ENCODE measurements around the gene VPS37B. TPM values are rescaled to one million over a fixed set of nuclear protein-coding genes. Genes with fewer than 3 reads are reported as not detected.

VPS37B gene
- total RNA-seq, 3 donors from 2014 or later: 15.4 to 37.8 (median 34.4) TPM

- H3K27ac ChIP-seq: no peak overlapping the region
- DNase-seq (ENCODE audit: low spot score in 2 of 2): no peak
- TF ChIP-seq CTCF (IDR thresholded peaks at IDR 0.05) (no peak), POLR2AphosphoS5 (IDR thresholded peaks at IDR 0.05) (no peak), POLR2A (IDR thresholded peaks at IDR 0.05) (no peak)
- intact Hi-C loops (cut with DNase I; ENCODE audit: low total_unique reads): no loop called here
- H3K27me3 ChIP-seq: no peaks in the 10 kb centered on the region
- H3K4me1 ChIP-seq: no peaks in the 10 kb centered on the region
- H3K4me3 ChIP-seq: no peak overlapping the region
- no peaks in the 10 kb centered on the region for H3K36me3 ChIP-seq
- H3K9me3 ChIP-seq: no peaks in the 10 kb centered on the region
Observed at GRCh38 chr12:122939125-122939524, 43.2 kb upstream of the VPS37B start.

GRCh38 chr12:122937622-122938091 lies 41.7 kb upstream of the VPS37B start:
- H3K36me3 ChIP-seq: no peaks in the 10 kb centered on the region
- DNase-seq (ENCODE audit: low spot score in 2 of 2): no peak
- intact Hi-C loops (cut with DNase I; ENCODE audit: low total_unique reads): no loop called here
- H3K4me1 ChIP-seq: no peaks in the 10 kb centered on the region
- no peaks in the 10 kb centered on the region for H3K27me3 ChIP-seq
- no peak overlapping the region for H3K4me3 ChIP-seq
- no peaks in the 10 kb centered on the region for H3K9me3 ChIP-seq
- H3K27ac ChIP-seq: no peak overlapping the region
- TF ChIP-seq POLR2A (IDR thresholded peaks at IDR 0.05) (no peak), CTCF (IDR thresholded peaks at IDR 0.05) (no peak), POLR2AphosphoS5 (IDR thresholded peaks at IDR 0.05) (no peak)

GRCh38 chr12:122935318-122935717 lies 39.4 kb upstream of the VPS37B start:
- TF ChIP-seq POLR2A (IDR thresholded peaks at IDR 0.05): no peak
- no peak for TF ChIP-seq CTCF (IDR thresholded peaks at IDR 0.05)
- no peak for TF ChIP-seq POLR2AphosphoS5 (IDR thresholded peaks at IDR 0.05)
- no peak overlapping the region for H3K27ac ChIP-seq
- no peaks in the 10 kb centered on the region for H3K36me3 ChIP-seq
- no peaks in the 10 kb centered on the region for H3K4me1 ChIP-seq
- H3K4me3 ChIP-seq: no peak overlapping the region
- no peak for DNase-seq (ENCODE audit: low spot score in 2 of 2)
- H3K27me3 ChIP-seq: no peaks in the 10 kb centered on the region
- intact Hi-C loops (cut with DNase I; ENCODE audit: low total_unique reads): no loop called here
- H3K9me3 ChIP-seq: no peaks in the 10 kb centered on the region

- intact Hi-C loops (cut with DNase I; ENCODE audit: low total_unique reads): no loop called here
- no peak for DNase-seq (ENCODE audit: low spot score in 2 of 2)
- TF ChIP-seq CTCF (IDR thresholded peaks at IDR 0.05): no peak
- TF ChIP-seq POLR2AphosphoS5 (IDR thresholded peaks at IDR 0.05): no peak
- no peak for TF ChIP-seq POLR2A (IDR thresholded peaks at IDR 0.05)
- no peaks in the 10 kb centered on the region for H3K9me3 ChIP-seq
- H3K4me3 ChIP-seq: no peak overlapping the region
- H3K36me3 ChIP-seq: no peaks in the 10 kb centered on the region
- H3K27me3 ChIP-seq: no peaks in the 10 kb centered on the region
- H3K27ac ChIP-seq: no peak overlapping the region
- no peaks in the 10 kb centered on the region for H3K4me1 ChIP-seq
Observed at GRCh38 chr12:122934722-122935121, 38.8 kb upstream of the VPS37B start.

- no peaks in the 10 kb centered on the region for H3K9me3 ChIP-seq
- TF ChIP-seq POLR2A (IDR thresholded peaks at IDR 0.05): no peak
- no peak for TF ChIP-seq POLR2AphosphoS5 (IDR thresholded peaks at IDR 0.05)
- no peak for TF ChIP-seq CTCF (IDR thresholded peaks at IDR 0.05)
- H3K4me3 ChIP-seq: no peak overlapping the region
- no peaks in the 10 kb centered on the region for H3K4me1 ChIP-seq
- intact Hi-C loops (cut with DNase I; ENCODE audit: low total_unique reads): no loop called here
- H3K27me3 ChIP-seq: no peaks in the 10 kb centered on the region
- DNase-seq (ENCODE audit: low spot score in 2 of 2): no peak
- no peak overlapping the region for H3K27ac ChIP-seq
- no peaks in the 10 kb centered on the region for H3K36me3 ChIP-seq
Observed at GRCh38 chr12:122932207-122932606, 36.3 kb upstream of the VPS37B start.

Data from breast epithelium (tissue), 4 donors.